NCI-H1048 (cell line): ENCODE results near the gene EPHA1.
"Not testable (repeated sequence)": the region's sequence is repeated elsewhere in the genome, so short reads cannot be mapped to it uniquely, and the experiment has no call there.

Experiments used
- DNase-seq: peaks from one replicate; lab custom pipeline; 2025; lab: John Stamatoyannopoulos, UW

EPHA1 gene

GRCh38 chr7:143431109-143431508 is 22.5 kb upstream of the EPHA1 start:
- no peak for DNase-seq

GRCh38 chr7:143429770-143430698 is 21.4 kb upstream of the EPHA1 start:
- no peak for DNase-seq

GRCh38 chr7:143426479-143427142 is 18.0 kb upstream of the EPHA1 start:
- DNase-seq = no peak

- DNase-seq = not testable (repeated sequence)
Measured at GRCh38 chr7:143424476-143424875, 15.8 kb upstream of the EPHA1 start.

GRCh38 chr7:143422033-143422432 is 13.4 kb upstream of the EPHA1 start:
- no peak for DNase-seq

- DNase-seq = not testable (repeated sequence)
Measured at GRCh38 chr7:143420624-143421023, 12.0 kb upstream of the EPHA1 start.

GRCh38 chr7:143419880-143420279 is 11.2 kb upstream of the EPHA1 start:
- DNase-seq = no peak

- DNase-seq = no peak
Measured at GRCh38 chr7:143418681-143419458, 10.2 kb upstream of the EPHA1 start.

- DNase-seq = no peak
Measured at GRCh38 chr7:143417734-143418383, 9.2 kb upstream of the EPHA1 start.

- peak; percentile 16 for DNase-seq
Measured at GRCh38 chr7:143416565-143417149, 8.0 kb upstream of the EPHA1 start.

GRCh38 chr7:143415742-143416397 is 7.2 kb upstream of the EPHA1 start:
- no peak for DNase-seq

GRCh38 chr7:143415209-143415608 is 6.6 kb upstream of the EPHA1 start:
- DNase-seq = not testable (repeated sequence)

GRCh38 chr7:143413123-143413522 is 4.5 kb upstream of the EPHA1 start:
- no peak for DNase-seq

- DNase-seq = no peak
Measured at GRCh38 chr7:143411976-143412708, 3.5 kb upstream of the EPHA1 start.

- no peak for DNase-seq
Measured at GRCh38 chr7:143410521-143411004, 1.9 kb upstream of the EPHA1 start.

- DNase-seq = no peak
Measured at GRCh38 chr7:143408252-143408685, 387 bp downstream of the EPHA1 start.

GRCh38 chr7:143407287-143408251 is 1.1 kb downstream of the EPHA1 start:
- no peak for DNase-seq

GRCh38 chr7:143406002-143406357 is 2.7 kb downstream of the EPHA1 start:
- DNase-seq = no peak
